HFF-Myc (cell line): ENCODE results near the gene TCHHL1.

Experiments
- DNase-seq: peaks from one replicate; pipeline ENCODE4 v3.0.0-alpha.2; 2011; ENCODE audit warnings: low read depth; ENCODE audit errors: extremely low read depth
- H3K4me3 ChIP-seq: replicated peaks from 2 replicates; pipeline ENCODE4 v1.5.1; 2011; ENCODE audit warnings: low read depth, mild to moderate bottlenecking, control low read depth, low read length
- TF ChIP-seq, protein P1 (sequence below): IDR thresholded peaks from 2 replicates; pipeline ENCODE4 v1.5.1; 2012; ENCODE audit warnings: mild to moderate bottlenecking, low read depth, low read length, control low read depth; ENCODE audit errors: missing control alignments

The TCHHL1 gene

GRCh38 chr1:152089014-152089674 lies at the start of gene TCHHL1:
Gene TCHHL1 (minus strand): TSS chr1:152089064. CDS start chr1:152088143, 921 bp downstream.
- H3K4me3 ChIP-seq: no peak within 1 kb of the TSS
- no peak for DNase-seq
- TF ChIP-seq, protein P1, sequence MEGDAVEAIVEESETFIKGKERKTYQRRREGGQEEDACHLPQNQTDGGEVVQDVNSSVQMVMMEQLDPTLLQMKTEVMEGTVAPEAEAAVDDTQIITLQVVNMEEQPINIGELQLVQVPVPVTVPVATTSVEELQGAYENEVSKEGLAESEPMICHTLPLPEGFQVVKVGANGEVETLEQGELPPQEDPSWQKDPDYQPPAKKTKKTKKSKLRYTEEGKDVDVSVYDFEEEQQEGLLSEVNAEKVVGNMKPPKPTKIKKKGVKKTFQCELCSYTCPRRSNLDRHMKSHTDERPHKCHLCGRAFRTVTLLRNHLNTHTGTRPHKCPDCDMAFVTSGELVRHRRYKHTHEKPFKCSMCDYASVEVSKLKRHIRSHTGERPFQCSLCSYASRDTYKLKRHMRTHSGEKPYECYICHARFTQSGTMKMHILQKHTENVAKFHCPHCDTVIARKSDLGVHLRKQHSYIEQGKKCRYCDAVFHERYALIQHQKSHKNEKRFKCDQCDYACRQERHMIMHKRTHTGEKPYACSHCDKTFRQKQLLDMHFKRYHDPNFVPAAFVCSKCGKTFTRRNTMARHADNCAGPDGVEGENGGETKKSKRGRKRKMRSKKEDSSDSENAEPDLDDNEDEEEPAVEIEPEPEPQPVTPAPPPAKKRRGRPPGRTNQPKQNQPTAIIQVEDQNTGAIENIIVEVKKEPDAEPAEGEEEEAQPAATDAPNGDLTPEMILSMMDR: no peak

DNA sequence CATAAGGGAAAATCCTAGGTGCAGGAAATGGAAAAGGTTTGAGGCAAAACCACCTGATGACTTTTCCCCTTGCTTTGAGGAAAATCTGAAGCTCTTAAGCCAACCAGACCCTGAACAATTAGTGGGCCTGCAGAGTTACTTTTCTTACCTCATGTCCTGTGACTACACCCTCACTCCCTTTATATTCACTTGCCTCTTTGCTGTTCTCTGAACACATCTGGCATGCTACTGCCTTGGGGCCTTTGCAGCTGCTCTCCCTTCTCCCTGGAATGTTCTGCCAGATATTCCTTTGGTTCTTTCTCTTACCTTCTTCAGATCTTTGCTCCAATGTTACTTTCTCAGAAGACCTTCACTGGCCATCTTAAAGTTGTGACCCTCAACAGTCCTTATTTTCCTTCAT lies 48.4 kb upstream of the TCHHL1 start:
- TF ChIP-seq, protein P1: no peak
- no peak overlapping the region for H3K4me3 ChIP-seq
- no peak for DNase-seq

- no peak for DNase-seq
- H3K4me3 ChIP-seq: no peak overlapping the region
- TF ChIP-seq, protein P1: no peak
Observed at GRCh38 chr1:152130186-152130585, 41.3 kb upstream of the TCHHL1 start.

DNA sequence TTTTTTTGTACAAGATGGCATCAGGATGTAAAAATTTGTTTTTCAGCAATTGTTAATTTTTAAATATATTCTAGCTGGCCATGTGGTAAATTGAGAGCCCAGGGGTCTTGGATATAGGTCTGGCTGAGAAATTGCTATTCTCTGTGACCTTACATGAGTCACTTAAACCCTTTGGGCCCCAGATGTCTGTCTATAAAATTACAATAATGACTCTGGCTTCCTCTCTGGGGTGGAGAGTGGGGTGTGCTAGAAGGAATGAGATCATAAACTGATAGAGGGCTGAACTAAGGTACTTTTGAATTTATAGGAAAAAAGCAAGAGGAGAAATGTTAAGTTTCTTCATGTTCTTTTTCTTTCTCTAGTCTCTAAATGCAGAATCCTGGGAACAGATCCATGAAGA lies 38.8 kb upstream of the TCHHL1 start:
- TF ChIP-seq, protein P1: no peak
- no peak overlapping the region for H3K4me3 ChIP-seq
- no peak for DNase-seq

DNA sequence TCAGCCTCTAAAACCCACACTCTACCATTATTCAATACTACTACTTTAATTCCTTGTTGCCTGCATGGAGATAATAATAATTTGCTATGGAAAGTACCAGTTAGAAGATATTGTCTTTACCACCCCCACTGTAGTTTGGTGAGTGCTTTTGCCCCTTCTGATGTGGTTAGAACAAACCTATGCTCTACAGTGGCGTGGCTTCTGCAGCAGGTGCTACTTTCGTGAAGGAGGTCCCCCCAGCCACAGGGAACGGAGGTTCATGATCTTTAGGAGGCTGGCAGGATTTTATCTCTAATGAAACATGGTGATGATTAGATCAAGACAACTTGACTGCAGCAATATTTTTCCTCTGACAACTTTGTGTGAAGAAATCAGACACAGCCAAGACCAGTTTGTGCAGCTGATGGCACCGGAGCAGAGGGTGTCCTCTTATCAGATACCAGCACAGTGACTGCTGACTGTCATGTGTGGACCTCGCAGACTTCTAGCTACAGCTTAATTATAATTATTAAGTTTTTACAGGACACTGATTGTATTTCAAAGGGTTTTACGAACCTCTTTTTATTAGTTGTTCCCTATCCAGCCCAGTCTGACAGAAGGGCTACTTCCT lies 37.1 kb upstream of the TCHHL1 start:
- TF ChIP-seq, protein P1: no peak

GRCh38 chr1:152118915-152119314 lies 30.1 kb upstream of the TCHHL1 start:
- TF ChIP-seq, protein P1: no peak
- DNase-seq: no peak
- no peak overlapping the region for H3K4me3 ChIP-seq

More for the DNA sequence above, 37.1 kb upstream of the TCHHL1 start:
- DNase-seq: no peak
- no peak overlapping the region for H3K4me3 ChIP-seq
